Stimulated activated CD8-positive, alpha-beta memory T cell treated with anti-CD3 and anti-CD28 coated beads, Interleukin-7, amount 100 ng/mL, for 1 hour (primary cell): Measurements from ENCODE around the gene NRGN.

Source experiments
- DNase-seq, 2 donors: peaks; one replicate each; pipeline ENCODE4 v3.0.0-alpha.2; 2020; ENCODE audit warnings: low read depth in 2 of 2

NRGN gene

DNA sequence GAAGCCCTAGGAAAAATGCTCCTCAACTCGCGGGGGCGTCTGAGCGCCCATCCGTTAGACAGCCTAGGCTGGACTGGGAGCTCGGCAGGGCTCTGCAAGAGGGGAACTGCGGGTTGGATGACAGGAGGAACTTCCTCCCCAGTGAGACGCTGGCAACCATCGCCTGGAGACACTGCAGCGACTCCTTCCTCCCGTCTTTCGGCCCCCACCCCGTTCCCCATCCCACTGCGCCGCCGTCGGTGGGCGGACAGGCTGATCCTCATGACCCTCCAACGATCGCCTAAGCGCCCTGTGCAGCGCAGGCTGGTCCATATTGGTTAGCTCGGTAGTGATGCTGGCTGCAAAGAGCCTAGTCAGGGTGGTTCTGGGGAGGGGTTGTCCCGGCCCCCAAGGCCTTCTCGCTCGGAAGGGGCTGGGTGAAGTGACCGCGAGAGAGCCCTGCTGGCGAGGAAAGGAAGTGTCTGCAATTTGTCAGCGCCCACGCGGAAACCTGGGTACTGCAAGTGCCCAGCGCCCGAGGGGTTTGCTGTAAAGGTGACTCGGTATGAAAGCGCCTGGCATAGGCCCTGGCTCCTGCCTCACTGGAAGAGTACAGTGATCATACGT, 638 bp downstream of the NRGN start:
- DNase-seq: no peak

DNA sequence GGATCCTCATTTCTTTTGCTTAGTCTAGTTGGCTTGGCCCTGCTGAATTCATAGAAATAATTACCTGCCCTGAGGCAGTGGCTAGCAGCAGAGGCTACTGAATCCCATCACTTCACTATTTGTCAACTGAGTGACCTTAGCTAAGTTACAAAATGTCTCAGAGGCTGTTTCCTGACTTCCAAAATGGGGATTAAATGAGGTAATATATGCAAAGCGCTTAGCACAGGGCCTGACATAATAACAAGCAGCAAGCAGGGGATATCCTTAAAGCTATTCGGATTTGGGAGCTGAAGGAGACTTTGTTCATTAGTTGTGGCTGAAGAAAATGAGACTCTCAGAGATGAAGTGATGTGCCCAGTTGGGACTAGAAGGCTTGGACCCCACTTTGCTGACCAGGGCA, 2.8 kb downstream of the NRGN start:
- no peak for DNase-seq

DNA sequence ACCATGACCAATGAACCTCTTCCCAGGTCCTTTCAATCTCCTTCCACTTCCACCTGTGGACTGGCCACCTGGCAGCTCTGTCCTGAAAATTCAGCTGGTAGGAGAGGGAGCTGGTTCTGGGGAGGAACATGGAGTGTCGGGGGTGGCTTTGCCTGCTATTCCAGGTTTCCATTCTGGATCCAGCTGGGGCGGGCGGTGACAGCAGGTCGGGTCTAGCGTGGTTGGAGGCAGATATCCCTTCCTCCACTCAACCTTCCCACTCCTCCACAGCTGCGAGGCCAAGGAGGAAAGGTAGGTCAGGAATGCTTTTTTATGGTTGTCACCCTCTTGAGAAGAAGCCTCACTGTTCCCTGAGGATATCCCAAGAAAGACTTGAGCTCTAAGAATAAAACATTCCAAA, 3.3 kb downstream of the NRGN start:
- DNase-seq: no peak

DNA sequence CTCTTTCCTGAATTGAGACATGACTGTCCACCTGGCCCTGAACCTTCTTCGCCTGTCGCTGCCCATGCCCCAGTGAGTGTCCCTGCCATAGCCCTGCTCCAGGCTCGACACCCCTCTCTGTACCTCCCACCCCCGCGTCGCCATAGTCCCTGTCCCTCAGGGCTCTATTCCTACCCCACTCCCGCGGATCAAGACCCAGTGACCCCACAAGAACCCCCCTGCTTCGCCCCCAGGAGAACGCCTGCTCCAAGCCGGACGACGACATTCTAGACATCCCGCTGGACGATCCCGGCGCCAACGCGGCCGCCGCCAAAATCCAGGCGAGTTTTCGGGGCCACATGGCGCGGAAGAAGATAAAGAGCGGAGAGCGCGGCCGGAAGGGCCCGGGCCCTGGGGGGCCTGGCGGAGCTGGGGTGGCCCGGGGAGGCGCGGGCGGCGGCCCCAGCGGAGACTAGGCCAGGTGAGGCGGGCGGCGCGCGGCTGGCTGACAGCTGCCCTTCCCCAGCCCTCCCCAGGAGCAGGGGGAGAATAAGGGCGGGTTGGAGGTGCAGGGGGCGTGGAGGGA, 5.6 kb downstream of the NRGN start:
- no peak for DNase-seq

DNA sequence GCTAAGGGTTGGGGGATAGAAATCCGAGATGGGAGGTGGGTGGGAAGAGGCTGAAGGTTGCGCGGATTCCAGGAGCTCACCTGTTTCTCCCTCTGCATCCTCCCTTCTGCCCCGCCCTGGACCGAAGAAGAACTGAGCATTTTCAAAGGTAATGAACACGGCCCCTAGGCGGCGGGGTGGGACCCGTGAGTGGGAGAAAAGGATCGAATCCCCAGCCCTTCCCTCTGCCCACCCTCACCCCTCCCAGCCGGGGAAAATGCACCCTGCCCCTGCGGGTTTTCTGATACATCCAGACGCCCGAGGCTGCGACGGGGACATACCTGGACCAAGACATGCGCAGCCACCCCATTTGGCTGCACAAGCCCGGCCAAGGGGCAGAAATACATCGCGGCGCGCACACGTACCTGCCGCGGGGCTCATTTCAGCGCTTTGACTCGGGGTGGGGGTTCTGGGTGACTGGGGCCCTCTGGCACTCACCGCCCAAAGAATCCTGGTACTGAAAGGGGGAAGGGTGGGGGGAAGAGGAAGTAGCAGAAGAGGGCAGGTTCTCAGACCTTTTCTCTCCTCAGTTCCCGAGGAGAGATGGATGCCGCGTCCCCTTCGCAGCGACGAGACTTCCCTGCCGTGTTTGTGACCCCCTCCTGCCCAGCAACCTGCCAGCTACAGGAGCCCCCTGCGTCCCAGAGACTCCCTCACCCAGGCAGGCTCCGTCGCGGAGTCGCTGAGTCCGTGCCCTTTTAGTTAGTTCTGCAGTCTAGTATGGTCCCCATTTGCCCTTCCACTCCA, 6.3 kb downstream of the NRGN start:
- DNase-seq: no peak

DNA sequence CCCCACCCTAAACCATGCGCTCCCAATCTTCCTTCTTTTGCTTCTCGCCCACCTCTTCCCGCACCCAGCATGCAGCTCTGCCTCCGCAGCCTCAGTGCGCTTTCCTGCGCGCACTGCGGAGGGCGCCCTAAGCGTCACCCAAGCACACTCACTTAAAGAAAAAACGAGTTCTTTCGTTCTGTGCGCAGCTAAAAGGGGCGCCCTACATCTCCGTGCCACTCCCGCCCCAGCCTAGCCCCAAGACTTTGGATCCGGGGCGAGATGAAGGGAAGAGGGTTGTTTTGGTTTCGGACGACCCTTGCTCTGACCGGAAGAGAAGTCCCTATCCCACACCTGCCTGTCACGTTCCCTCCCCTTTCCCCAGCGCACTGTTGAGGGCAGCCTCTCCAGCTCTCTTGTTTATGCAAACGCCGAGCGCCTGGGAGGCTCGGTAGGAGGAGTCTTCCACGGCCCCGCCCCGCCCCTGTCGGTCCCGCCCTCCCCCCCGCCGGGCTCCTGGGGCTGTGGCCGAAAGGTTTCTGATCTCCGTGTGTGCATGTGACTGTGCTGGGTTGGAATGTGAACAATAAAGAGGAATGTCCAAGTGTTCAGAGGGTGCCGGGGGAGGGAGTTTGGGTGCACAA, 7.0 kb downstream of the NRGN start:
- DNase-seq: peak; percentile 47 to 62

DNA sequence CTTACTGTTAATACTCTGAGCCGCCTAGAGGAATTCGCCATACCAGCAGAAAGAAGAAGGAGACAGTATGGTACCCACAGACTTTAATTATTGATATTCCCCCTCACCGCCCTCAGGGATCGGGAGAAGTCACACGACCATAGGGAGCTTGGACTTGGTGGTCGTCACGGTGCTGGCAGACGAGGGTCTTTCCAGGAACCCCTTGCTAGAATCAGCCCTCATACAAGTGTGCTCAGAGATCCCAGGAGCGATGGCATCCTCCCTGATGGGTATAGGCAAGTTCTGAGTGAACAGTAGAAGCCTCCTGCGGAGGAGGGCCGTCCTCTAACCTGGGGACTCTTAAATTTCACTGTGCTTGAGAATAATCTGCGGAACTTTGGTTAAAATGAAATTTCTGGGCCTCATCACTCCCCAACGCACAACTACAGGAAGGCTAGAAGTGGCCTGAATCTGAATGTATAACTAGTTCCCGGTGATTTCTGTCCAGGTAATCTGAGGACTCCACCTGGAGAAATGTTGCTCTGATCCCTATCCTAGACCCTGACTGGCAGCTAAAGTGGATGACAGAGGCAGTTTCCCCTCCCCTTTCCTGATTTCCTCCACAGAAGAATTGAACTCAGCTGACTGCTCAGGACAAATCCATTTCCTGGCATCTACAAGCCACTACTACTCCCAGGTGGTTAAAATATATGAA, 7.8 kb downstream of the NRGN start:
- DNase-seq: no peak

DNA sequence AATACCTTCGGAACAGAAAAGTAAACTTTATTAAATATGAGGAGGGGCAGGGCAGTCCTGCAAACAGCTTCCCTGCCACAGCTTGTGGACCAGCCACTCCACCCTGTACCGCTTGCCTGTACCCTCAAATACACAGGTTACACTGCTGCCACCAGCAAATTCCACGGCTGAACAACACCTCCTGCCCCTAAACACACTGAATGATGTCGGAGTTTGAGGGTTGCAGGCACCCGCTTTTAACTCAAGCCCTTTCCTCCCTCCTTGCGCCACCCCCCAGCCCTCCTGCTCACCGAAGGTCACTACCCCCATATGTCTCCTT, 8.3 kb downstream of the NRGN start:
- no peak for DNase-seq

DNA sequence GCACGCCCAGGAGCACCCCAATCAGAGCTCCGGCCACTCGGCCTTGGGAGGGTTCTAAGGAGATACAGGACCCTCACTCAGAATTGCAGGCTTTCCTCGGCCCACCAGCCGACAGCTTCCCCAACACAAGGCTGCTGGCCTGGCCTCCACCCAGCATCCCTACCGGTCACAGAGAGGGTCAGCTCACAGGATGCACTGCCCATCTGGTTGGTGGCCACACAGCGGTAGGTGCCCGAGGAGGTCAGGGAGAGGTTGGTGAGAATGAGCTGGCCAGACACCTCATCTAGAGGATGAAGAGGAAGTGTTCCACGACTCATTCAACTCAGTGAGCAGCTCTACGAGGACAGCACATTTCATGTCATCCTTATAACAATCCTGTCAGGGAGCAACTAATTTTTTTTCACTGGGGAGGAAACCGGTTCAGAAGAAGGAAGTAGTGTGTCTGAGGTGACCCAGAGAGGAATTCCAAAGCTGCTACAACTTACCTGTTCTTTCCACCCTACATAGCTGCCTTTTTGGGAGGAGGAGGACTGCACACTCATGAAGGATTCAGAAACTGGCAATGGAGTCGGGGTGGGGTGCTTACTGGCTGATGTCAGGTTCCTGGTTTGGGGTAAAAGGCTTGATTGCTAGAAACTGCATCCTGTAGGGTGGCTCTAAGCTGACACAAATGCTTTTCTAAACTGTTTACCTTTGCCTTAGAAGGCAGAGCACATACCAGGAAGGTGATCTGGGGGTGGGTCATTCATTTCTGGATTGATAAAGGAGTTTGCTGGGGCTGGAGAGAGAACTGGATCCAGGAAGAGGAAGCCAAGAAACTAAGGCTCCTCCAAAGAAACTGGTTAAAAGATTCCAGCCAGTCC, 9.0 kb downstream of the NRGN start:
- no peak for DNase-seq

DNA sequence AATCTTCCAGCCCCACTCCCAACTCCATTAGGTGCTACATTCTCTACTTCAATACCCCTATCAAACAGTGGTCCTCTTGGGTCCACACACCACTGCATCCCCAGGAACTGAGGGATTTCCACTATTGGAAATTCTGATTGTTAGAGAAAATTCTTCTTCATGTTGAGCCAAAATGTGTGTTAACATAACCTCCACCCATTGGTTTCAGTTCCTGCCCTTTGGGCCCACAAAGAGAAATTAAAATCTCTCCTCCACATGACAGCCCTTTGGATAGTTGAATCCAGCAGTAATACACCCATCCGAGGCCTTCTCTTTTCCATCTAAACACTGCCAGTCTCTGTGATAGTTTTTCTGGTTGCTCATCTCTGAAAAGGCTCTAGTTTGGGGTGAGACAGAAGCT, 10.2 kb downstream of the NRGN start:
- DNase-seq: no peak

DNA sequence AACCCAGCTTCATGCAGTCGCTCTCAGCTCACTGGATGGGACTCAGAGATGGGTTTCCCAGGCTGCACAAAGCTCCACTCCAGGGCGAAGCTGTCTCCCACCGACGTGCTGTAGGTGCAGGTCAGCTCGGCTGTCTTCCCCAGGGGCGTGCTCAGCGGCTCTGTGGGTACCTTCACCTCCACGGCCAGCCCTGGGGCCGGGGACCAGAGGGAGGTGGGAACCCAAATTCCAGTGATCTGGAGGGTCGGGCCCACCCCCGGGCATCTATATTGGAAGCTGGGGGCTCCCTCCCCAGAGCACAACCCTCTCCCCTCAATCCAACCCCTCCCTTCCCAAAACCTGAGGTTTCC, 11.6 kb downstream of the NRGN start:
- DNase-seq: no peak

DNA sequence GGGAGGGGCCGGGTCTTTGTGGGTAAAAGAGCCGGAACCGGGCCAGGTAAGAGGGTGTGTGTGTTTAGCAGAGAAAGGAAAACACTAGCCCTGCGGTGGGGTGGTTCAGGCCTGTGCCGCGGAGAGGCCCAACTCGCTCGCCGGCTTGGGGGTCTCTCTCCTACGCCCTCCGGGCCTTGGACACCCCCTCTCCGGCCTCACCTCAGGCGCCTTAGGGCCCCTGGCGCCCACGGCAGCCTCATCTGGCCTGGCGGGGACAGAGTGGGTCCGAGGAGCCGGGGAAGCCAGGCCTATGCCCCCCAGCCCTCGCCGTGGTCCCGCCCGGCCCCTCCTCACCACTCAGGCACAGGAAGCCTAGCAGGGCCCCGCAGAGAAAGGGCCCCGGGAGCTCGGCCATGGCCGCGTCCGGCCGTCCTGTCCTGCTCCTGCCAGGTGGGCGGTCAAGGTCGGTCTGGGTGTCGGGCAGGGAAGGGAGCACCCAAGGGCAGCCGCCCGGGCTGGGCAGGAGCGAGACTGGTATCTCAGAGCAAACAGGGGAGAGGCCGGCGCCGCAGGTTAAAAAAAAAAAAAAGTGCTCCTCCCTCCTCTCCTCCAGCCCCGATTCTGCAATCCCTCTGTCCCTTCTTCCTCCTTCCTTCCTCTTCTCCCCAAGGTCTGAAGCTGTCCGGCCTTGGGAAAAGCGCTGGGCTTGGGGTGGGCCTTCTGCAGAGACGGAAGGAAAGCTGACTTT, 12.2 kb downstream of the NRGN start, which contains the start of gene VSIG2:
Gene VSIG2 (minus strand): TSS at position 515 of the 730 bp plus-strand sequence. CDS start 118 bp downstream, at position 397.
- DNase-seq: no peak

DNA sequence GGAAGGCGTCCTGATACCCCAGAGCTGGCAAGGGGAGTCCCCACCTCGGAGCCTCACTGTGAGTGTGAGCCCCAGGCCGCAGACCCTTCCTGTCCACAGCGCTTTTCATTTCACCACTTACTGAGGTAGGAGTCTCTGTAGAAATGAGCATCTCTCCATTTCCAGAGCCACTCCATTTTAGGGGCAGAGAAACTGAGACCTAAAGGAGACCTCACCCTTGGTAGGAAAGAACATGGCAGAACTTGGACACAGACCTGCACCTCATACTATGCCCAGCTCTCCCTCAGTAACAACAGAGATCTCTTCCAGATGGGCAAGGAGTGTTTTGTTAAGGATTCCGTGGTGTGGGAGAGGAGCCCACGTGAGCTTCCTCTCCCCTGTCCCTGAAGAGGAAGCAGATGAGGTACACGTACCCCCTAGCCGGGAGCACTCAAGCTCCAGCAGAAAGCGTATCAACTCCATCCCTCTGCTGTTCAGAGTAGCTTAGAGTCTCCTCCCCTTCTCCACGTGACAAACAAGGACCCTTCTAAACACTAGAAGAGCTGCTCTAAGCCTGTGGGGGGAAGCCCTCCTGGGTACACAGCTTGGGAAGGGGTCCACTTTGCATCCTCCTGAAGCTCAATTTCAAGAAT, 12.8 kb downstream of the NRGN start:
- DNase-seq: no peak

DNA sequence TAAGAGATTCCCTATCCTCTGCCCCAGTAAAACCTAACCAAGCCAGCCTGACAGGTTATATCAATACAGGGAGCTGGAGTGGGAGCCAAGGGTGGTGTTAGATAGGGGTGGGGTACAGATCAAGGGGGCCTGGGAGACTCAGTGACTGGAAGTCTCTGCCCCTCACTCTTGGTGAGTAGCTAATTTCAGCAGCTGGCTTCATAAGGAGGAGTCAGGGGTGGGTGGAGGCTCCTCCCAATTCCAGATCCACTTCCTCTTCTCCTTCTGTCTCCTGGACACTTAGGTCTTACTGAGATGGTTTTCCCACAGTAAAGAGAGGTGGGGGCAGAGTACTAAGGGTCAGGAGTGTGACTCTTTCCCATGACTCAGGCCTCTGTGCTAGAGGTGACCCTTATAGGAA, 13.5 kb downstream of the NRGN start:
- DNase-seq: no peak

DNA sequence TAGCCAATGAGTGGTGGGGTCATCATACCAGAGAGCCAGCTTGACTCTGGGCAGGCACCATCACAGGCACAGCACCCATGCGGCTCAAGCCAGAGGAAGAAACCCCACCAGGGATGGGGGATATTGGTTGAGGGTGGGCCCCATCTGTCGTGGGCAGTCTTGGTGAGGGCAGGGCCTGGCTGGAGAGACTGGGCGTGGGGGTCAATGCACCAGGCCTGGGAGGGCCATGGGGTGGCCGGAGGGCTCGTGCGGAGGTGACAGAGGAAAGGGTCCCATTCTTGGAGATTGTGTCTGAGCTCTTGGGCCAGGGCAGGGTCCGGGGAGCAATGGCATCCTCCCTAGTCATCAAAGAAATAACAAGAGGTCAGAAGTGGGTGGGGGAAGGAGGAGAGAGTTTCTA, 13.9 kb downstream of the NRGN start:
- no peak for DNase-seq

DNA sequence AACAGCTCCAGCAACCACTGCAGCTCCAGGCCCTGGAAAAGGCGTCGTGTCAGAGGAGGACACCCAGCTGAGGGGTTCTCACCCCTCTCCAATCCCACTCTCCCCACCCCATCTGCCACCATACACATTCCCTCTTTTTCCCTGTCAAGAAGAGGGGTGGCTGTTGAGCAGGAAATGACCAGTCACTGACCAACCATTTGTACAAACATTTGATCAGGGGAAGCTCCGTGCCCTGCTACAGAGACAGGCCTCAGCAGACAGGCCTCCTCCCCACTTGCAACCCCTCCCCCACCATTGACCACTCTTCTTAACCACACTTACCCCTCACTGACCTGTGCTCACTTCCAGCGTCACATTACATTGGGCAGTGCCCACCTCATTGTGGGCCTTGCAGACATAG, 14.6 kb downstream of the NRGN start:
- DNase-seq: no peak

DNA sequence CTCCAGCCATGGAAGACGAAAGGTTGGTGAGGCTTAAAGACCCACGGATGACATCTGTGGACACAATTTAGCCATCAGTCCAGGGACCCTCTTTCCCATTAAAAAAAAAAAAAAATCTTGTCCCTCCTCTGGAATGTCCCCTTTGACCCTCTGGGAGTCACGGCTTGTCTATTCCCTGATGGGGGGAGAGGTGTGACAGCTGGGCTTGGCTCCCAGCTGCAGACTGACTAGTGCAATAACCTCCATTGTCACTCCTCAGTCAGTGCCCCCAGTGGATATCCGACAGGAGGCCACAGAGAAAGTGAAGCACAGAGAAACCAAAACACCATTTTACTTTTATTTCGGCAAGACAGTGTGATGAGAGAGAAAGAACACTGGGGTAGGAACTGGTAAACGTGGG, 15.0 kb downstream of the NRGN start:
- DNase-seq: no peak

DNA sequence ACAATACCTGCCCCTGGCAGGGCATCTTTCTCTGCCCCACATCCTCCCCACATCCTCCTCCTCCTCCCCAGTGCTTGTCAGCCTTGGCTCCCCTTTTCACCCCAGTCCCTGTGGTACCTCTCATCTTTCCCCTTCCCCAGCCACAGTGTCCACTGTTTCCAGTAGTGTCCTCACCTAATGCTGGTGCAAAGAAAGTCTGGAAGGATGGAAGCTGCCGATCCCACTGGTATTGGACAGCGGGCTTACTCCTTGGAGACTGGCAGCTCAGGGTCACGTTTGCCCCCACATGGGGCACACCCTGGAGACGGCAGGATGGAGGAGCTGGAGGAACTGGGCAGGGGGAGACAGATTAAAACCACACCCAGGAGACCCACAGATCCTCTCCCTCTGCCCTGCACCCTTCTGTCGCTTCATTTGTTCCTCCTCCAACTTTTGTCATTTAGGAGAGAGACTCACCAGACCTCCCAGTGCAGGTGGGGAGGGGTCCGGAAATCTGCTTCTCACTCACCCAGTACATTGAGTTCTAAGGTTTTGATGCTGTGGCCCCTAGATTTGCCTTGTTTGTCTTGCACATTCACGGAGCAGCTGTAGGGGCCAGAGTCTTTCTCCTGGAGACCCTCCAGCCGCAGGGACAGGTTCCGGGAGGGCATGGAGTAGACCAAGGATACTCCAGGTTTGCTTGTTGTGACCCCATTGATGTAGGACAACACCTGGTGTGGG, 16.5 kb downstream of the NRGN start:
- DNase-seq: no peak

DNA sequence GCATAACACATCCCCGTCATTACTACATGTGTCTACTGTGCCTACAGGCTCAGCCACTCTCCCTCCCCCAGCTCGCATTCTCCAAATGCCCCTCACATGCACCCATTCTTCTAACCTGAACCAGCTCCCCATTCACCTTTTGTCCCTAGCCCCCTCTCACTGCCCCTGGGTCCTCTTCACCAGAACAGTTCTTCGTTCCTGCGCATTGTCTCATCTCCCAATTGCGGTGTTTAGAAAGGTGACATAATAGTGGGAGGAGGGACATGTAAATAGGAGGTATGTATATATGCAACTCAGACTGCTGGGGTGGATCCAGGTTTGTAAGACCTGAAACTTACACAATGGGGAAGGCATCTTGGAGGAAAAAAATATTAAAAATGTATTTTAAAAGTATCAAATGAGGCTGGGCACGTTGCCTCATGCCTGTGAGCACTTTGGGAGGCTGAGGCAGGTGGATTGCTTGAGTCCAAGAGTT, 17.0 kb downstream of the NRGN start:
- DNase-seq: no peak

DNA sequence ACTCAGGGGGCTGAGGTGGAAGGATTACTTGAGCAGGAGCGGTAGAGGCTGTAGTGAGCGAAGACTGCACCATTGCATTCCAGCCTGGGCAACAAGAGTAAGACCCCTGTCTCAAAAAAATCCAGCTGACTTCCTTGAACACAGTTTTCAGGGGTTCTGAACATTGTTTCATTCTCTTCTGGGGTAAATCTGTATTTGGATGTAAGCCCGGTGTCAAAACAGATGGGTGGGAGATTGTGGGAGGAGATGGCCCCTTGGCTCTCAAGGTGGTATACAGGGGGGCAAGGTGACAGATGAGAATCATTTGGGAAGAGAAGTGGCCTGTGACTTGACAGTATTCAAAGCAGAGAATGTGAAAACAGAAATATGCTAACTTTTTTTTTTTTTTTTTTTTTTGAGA, 17.6 kb downstream of the NRGN start:
- DNase-seq: no peak
